ENCODE measurements around the gene PAQR5. TPM values are rescaled to one million over a fixed set of nuclear protein-coding genes. Genes with fewer than 3 reads are reported as not detected.

The PAQR5 gene
- total RNA-seq, 2 experiments from 2014 or later, result not detected

- peak; percentile 87 for ATAC-seq
- peaks cover 54% of the 10 kb centered on the region for H3K36me3 Mint-ChIP-seq
Measured at GRCh38 chr15:69452692-69453521, 154.2 kb downstream of the PAQR5 start, which contains the start of gene RPLP1. Gene RPLP1, plus strand, starts transcription at chr15:69452818. Its CDS starts 131 bp downstream, at chr15:69452949.

DNA sequence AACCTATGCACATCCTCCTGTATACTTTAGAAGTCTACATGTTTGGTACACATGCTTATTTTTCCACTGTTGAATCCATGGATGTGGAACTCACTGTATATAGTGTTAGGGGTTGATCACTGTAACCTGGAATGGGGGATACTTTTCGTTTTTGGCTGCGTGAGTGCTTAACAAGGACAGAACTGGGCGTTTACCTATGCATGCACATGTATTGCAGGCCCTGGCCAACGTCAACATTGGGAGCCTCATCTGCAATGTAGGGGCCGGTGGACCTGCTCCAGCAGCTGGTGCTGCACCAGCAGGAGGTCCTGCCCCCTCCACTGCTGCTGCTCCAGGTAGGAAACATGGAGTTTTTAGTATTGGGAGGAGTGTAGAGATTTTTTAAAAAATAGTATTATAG lies 156.2 kb downstream of the PAQR5 start:
- CTCF ChIA-PET, result interaction anchor here (1.3 to 4.1 kb wide), 4 partner anchors 7 to 40 kb away, joined by 4 to 78 read pairs (median 20); no protein-coding TSS in a partner anchor
- Mint-ChIP-seq H3K4me3 (peak overlapping the region; percentile 97), H3K9me3 (ENCODE audit: low read depth) (no peaks in the 10 kb centered on the region), H3K4me1 (peaks cover 36% of the 10 kb centered on the region), H3K36me3 (peaks cover 44% of the 10 kb centered on the region), H3K27me3 (no peaks in the 10 kb centered on the region), H3K27ac (peak overlapping the region; percentile 2)
- ATAC-seq (no peak), DNase-seq (no peak)

More at GRCh38 chr15:69452692-69453521, 154.2 kb downstream of the PAQR5 start, which contains the start of gene RPLP1:
- CTCF ChIA-PET, result interaction anchor here (1.0 to 4.1 kb wide), 9 partner anchors 9 to 1015 kb away, joined by 3 to 78 read pairs (median 3); no protein-coding TSS in a partner anchor
- Mint-ChIP-seq H3K27me3 (no peaks in the 10 kb centered on the region), H3K9me3 (ENCODE audit: low read depth) (no peaks in the 10 kb centered on the region), H3K4me3 (peak within 1 kb of the TSS; percentile 97), H3K27ac (peak within 1 kb of the TSS; percentile 99), H3K4me1 (peaks cover 36% of the 10 kb centered on the region)
- peak; percentile 96 for DNase-seq

DNA sequence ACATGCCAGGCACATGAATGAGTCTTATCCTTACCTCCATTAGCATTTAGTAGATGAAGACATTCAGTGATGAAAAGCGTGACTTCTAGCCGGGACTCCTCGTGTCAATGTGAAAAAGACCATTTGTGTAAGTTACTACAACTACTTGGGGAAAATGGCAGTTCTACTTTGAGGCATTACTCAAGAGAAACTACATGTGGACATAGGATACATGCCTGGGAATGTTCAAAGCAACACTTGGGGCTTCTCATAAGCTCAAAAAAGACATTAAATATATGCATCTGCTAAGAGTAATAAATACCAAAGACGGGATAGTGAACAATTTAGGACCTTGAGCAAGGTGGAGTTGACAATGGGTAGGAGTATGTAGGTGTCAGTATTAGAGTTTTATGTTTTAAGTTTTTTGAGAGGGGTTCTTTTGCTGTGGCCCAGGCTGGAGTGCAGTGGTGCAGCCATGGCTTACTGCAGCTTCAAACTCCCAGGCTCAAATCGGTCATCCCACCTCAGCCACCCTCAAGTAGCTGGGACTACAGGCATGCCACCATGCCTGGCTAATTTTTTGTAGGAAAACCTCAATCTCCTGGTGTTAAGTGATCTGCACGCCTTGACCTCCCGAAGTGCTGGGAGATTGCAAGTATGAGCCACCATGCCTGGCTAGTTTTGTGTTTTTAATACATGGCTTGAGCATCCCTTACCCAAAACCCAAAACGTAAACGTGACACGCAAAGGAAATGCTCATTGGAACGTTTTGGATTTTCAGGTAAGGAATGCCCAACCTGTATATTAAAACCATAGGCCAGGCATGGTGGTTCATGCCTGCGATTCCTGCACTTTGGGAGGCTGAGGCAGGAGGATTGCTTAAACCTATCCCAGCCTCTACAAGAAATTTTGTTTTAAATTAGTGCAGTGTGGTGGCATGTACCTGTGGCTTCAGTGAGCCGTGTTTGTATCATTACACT lies 157.8 kb downstream of the PAQR5 start:
- Mint-ChIP-seq H3K9me3 (ENCODE audit: low read depth) (no peaks in the 10 kb centered on the region), H3K4me3 (no peak overlapping the region), H3K27ac (no peak overlapping the region), H3K4me1 (peaks cover 37% of the 10 kb centered on the region), H3K27me3 (no peaks in the 10 kb centered on the region), H3K36me3 (peaks cover 44% of the 10 kb centered on the region)
- ATAC-seq (no peak), DNase-seq (no peak)
- CTCF ChIA-PET, result interaction anchor here (1.2 to 1.3 kb wide), 3 partner anchors 8 to 640 kb away, joined by 3 to 5 read pairs (median 4); no protein-coding TSS in a partner anchor

Other genes starting within 250 kb of the PAQR5 start
- gene GLCE, start 138.3 kb upstream of the PAQR5 start, total RNA-seq, result 1 to 10 TPM; 3.8 TPM
- 10 to 100 TPM; 70.9 to 81.1 TPM for gene KIF23, start 115.4 kb downstream of the PAQR5 start, total RNA-seq
- gene RPLP1, start 153.9 kb downstream of the PAQR5 start, total RNA-seq, result 1,000 to 10,000 TPM; 1,405 to 1,605 TPM